Lung (tissue), 12 donors: Measurements from ENCODE around the gene PAM. TPM values are rescaled to one million over a fixed set of nuclear protein-coding genes. Genes with fewer than 3 reads are reported as not detected.

Source experiments
- ATAC-seq: fragments of 200-7000 bp; cut with Tn5 transposase; one replicate; pipeline ENCODE4 v1.9.1; 2020; ENCODE audit warnings: moderate number of reproducible peaks; ENCODE audit not compliant: insufficient read depth, low FRiP score
- DNase-seq, 3 donors: peaks; one replicate each; pipeline ENCODE4 v3.0.0-alpha.2; 2013 to 2017
- H3K27ac ChIP-seq, 2 donors: one replicate each; pipeline ENCODE4 v1.5.1; 2013; ENCODE audit warnings: mild to moderate bottlenecking in 2 of 2, moderate library complexity in 2 of 2, control low read depth in 1 of 2, inconsistent platforms in 1 of 2, low read depth in 1 of 2, low read length in 1 of 2
- H3K27me3 ChIP-seq, 3 donors: one replicate each; pipeline ENCODE4 v1.5.1; 2013; ENCODE audit warnings: low read length in 2 of 3; ENCODE audit not compliant: control insufficient read depth in 3 of 3, insufficient read depth in 3 of 3
- H3K36me3 ChIP-seq, 4 donors: one replicate each; pipeline ENCODE4 v1.5.1; 2013; ENCODE audit warnings: low read length in 4 of 4, mild to moderate bottlenecking in 1 of 4, moderate library complexity in 1 of 4; ENCODE audit not compliant: control insufficient read depth in 4 of 4, insufficient read depth in 4 of 4
- H3K4me1 ChIP-seq, 5 donors: one replicate each; pipeline ENCODE4 v1.5.1; 2013; ENCODE audit warnings: low read length in 5 of 5, mild to moderate bottlenecking in 2 of 5, moderate library complexity in 1 of 5; ENCODE audit not compliant: control insufficient read depth in 5 of 5, insufficient read depth in 5 of 5
- H3K4me3 ChIP-seq: one replicate; pipeline ENCODE4 v1.5.1; 2013; ENCODE audit warnings: mild to moderate bottlenecking, control low read depth, moderate library complexity
- H3K9ac ChIP-seq, 2 donors: one replicate each; pipeline ENCODE4 v1.5.1; 2013; ENCODE audit warnings: low read length in 2 of 2, control low read depth in 1 of 2; ENCODE audit not compliant: insufficient read depth in 1 of 2
- H3K9me3 ChIP-seq, 4 donors: one replicate each; pipeline ENCODE4 v1.5.1; 2013; ENCODE audit warnings: low read length in 3 of 4, mild to moderate bottlenecking in 1 of 4, moderate library complexity in 1 of 4; ENCODE audit not compliant: control insufficient read depth in 4 of 4, insufficient read depth in 3 of 4
- WGBS, 2 donors: extraction: QIAGEN DNeasy Blood & Tissue Kit; methylation state at CpG; one replicate each; pipeline ENCODE4 v1.1.7; 2013; 5-methylcytosine and 5-hydroxymethylcytosine counted together
- polyA plus RNA-seq, 2 donors: library from polyadenylated mRNA; stranded (reverse); fragments of 200-250 nt; gene quantifications; one replicate each; pipeline ENCODE4 v1.2.1, GENCODE V29; 2013
- total RNA-seq, 2 donors: library from RNA; depleted of rRNA in 1 of 2; stranded (reverse); fragments of >200 nt in 1 of 2; gene quantifications; one replicate each; pipeline ENCODE4 v1.2.1, GENCODE V29; 2014 to 2021
- TF ChIP-seq, protein P1 (sequence below): IDR thresholded peaks from 2 replicates; pipeline ENCODE4 v1.5.1; 2012; ENCODE audit warnings: mild to moderate bottlenecking; ENCODE audit errors: control extremely low read depth, extremely low read depth
- donor health status: control.
- donor health status: control.
- donor health status: Bipolar disorder and iron deficiency.
- donor health status: healthy.
- donor health status: DM: yes; HTN: yes; CAD: no.

Gene PAM
- total and polyA plus RNA-seq, 4 donors, result 117 to 248 (median 151) TPM

DNA sequence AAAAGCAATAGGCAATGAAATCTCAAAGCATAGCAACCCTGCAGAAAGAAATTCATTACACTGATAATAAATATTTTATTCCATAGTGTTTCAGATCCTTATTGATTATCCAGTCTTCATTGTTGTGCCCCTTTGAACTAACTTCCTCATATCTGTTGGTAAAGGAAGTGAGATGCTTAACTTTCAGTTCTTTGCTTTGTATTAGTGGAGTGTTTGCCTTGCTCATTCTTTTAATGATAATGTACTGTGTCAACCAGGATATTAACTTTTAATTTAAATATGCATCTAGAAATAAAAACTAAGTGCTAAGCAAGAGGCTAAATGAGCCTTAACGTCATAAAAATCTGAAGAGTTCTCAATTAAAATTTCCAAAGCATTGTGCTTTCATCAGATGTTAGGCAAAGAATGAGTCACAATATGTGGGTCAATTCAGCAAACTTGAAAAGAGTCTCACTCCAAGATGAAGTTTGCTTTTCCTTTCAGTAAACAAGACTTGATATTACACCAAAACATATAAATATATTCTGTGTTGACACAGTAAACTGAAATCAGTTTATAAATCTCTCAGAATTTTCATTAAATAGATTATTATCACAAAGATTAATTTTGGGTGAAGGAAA lies 258.9 kb downstream of the PAM start:
- DNase-seq (no peak), ATAC-seq (peak; percentile 68)
- TF ChIP-seq, protein P1, sequence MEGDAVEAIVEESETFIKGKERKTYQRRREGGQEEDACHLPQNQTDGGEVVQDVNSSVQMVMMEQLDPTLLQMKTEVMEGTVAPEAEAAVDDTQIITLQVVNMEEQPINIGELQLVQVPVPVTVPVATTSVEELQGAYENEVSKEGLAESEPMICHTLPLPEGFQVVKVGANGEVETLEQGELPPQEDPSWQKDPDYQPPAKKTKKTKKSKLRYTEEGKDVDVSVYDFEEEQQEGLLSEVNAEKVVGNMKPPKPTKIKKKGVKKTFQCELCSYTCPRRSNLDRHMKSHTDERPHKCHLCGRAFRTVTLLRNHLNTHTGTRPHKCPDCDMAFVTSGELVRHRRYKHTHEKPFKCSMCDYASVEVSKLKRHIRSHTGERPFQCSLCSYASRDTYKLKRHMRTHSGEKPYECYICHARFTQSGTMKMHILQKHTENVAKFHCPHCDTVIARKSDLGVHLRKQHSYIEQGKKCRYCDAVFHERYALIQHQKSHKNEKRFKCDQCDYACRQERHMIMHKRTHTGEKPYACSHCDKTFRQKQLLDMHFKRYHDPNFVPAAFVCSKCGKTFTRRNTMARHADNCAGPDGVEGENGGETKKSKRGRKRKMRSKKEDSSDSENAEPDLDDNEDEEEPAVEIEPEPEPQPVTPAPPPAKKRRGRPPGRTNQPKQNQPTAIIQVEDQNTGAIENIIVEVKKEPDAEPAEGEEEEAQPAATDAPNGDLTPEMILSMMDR, result no peak
- Histone ChIP-seq H3K27ac (no peak overlapping the region), H3K27me3 (no peaks in the 10 kb centered on the region), H3K4me1 (peaks cover 0 to 5% (median 0%) of the 10 kb centered on the region in 5 donors), H3K36me3 (peaks cover 3 to 17% (median 5%) of the 10 kb centered on the region in 4 donors), H3K9ac (no peak overlapping the region), H3K4me3 (no peak overlapping the region), H3K9me3 (no peaks in the 10 kb centered on the region)
- 0 to 44% methylated on average over 1 of the region's 1 CpG for WGBS, 2 donors

DNA sequence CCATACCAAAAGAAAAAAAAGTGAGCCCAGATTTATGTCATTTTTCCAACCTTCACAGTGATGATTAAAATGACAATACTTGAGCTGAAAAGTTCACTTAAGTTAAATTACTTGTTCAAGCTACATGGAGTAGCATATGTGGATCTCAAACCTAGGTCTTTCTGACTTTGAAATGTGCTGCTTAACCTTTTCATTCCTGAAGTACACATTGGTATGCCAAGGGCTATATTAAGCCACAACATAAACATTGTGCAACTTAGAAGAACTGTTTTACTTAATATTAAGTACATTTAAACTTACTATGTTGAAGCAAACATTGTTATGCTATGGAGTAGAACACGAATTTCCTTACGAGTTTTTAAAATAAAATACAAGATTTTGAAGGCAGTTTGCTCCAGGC lies 259.9 kb downstream of the PAM start:
- TF ChIP-seq, protein P1, result no peak
- Histone ChIP-seq H3K4me1 (peaks cover 0 to 5% (median 0%) of the 10 kb centered on the region in 5 donors), H3K9ac (no peak overlapping the region), H3K36me3 (peaks cover 0 to 17% (median 7%) of the 10 kb centered on the region in 4 donors), H3K9me3 (no peaks in the 10 kb centered on the region), H3K4me3 (no peak overlapping the region), H3K27ac (no peak overlapping the region), H3K27me3 (no peaks in the 10 kb centered on the region)
- DNase-seq (peak in 1 of 3 donors; percentile 61), ATAC-seq (no peak)
- 60 to 85% methylated on average over 2 of the region's 2 CpGs for WGBS, 2 donors

DNA sequence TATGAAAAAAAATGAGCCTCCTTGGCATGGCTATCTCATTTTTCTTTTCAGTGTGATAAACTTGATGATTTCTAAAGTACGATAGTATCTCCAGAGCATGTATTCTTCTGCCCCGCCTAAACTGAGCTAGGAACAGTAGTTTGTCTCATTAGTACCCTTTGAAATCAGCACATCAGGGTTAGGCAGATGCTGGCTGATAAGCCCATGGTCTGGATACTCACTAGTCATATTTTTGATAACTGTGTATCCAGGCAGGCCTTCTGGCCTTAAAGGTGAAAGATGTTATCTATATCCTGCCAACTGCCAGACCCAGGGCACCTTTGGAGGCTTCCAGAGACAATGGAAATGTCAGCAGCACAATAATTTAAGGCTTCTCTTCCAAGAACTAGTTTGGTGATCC lies 261.1 kb downstream of the PAM start:
- H3K27me3 ChIP-seq, result no peaks in the 10 kb centered on the region
- no peak for DNase-seq
- no peaks in the 10 kb centered on the region for H3K4me1 ChIP-seq
- no peak overlapping the region for H3K4me3 ChIP-seq
- 80 to 90% methylated on average over 2 of the region's 2 CpGs for WGBS, 2 donors
- H3K36me3 ChIP-seq, result peaks cover 3 to 23% (median 7%) of the 10 kb centered on the region in 4 donors
- H3K9me3 ChIP-seq, result no peaks in the 10 kb centered on the region
- no peak for ATAC-seq
- no peak overlapping the region for H3K27ac ChIP-seq
- TF ChIP-seq, protein P1, result no peak
- no peak overlapping the region for H3K9ac ChIP-seq

DNA sequence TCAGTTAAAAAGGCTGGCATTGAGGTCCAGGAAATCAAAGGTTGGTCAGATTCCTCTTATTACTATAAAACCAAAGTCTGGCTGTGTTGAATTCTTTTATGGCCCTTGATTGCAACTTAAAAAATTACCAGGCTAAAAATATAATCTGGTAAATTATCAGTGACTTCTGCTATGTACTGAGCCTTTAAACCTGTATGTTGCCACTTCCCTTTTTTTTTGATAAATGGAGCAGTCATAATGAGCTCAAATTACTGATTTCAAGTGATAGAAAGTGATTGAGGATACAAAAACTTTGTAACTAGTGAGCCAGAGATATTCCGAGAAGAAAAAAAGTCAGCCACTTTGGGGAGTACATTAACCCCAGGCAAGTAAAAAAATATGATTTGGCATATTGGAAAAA lies 264.7 kb downstream of the PAM start:
- Histone ChIP-seq H3K4me3 (no peak overlapping the region), H3K36me3 (peaks cover 4 to 31% (median 9%) of the 10 kb centered on the region in 4 donors), H3K27ac (no peak overlapping the region), H3K27me3 (no peaks in the 10 kb centered on the region), H3K9ac (no peak overlapping the region), H3K4me1 (no peaks in the 10 kb centered on the region), H3K9me3 (no peaks in the 10 kb centered on the region)
- ATAC-seq (no peak), DNase-seq (no peak)
- TF ChIP-seq, protein P1, result no peak
- 85 to 89% methylated on average over 1 of the region's 1 CpG for WGBS, 2 donors
